NCI-H1092 (cell line): Measurements from ENCODE around the gene TAX1BP3.

Experiments
- DNase-seq: peaks from one replicate; lab custom pipeline; 2025; lab: John Stamatoyannopoulos, UW

The TAX1BP3 gene

DNA sequence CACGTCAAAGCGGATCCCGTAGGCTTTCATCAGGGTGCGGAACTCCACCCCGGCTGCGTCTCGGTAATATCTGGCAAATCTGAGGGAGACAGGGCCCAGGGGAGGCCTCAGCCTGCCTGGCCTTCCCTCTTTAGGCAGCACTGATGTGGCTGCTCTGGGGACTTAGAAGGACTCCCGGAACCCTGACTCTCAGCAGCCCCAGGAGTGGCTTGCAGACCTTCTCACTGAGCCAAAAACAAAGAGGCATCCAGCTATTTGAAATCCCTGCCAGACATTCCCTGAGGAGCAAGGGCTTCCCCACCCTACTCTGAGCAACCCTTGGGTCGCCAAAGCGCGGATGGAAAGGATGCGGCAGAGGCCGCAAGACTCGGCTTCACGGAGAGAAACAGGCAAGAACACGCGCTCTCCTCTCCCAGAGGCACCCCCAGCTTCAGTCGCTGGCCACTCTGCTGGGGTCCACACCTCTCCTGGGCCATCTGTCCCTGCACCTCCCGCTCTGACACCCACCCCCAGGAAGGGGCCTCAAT, 19.7 kb upstream of the TAX1BP3 start:
- no peak for DNase-seq

DNA sequence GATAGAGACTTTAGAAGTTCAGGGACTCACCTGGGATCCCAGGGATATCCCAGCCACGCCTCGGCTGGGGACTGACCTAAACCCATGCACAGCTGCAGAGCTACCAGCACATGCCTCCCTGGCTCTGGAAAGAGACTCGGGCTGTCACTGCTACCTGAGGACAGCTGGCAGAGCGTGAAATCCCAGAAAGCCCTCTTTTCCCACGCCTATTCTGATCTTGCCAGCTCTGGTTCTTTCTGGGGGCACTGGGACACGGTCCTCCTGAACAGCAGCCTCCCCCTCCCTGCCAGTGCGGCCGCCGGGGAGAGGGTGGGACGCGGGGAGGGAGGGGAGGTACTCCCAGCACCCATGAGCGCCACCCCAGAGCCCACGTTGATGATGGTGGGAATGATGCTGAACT, 16.8 kb upstream of the TAX1BP3 start:
- no peak for DNase-seq

DNA sequence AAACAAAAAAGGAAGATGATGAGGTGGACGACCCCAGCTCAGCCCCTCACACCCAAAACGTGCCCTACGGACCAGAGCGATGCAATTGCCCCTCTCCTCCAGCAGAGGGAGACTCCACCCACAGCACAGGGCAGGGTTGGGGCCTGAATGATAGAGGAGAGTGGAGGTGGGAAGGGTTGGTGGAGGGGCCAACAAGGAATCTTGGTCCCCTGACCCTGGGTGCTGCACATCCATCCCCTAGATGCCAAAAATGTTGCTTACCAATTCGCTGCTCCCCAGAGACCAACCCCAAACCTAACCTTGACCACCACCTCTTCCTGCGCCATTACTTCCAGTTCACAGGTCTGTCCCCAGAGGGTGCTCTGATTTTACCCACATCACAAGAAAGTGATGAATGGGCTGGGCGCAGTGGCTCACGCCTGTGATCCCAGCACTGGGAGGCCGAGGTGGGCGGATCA, 14.7 kb upstream of the TAX1BP3 start:
- DNase-seq, result no peak

DNA sequence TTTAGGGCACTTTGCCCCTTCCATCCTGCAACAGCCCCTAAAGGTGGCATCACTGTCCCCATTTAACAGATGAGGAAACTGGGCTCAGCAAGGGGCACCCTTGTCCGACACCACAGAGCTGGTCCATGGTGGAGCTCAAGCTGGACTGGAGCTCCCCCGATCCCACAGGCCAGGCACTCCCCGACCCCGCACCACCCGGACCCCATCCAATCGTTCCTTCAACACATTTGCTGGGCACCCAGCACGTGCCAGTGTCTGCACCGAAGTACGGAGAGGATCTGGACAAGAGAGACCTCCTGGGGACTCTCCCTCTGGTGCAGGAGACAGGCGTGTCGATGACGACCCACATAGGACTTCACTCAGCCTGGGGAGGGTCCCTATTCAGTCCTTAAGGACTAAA, 13.7 kb upstream of the TAX1BP3 start:
- DNase-seq, result no peak

DNA sequence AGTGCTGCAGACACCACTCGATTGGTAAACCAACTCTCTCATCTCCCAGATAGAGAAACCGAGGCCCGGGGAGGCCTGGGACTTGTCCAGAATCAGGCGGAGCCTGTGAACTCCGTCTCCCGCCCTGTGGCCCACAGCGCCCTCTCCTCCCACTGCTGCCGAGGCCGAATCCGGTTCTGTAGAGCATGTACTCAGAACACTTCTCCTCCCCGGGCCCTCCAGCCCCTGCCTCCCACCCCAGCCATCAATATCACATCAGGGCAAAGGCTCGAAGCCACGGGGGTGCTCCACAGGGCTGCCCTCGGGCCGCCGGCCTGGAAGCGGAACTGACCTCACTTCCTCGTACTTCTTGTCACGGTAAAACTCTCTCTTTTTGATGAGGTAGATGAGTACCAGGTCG, 13.2 kb upstream of the TAX1BP3 start:
- no peak for DNase-seq

DNA sequence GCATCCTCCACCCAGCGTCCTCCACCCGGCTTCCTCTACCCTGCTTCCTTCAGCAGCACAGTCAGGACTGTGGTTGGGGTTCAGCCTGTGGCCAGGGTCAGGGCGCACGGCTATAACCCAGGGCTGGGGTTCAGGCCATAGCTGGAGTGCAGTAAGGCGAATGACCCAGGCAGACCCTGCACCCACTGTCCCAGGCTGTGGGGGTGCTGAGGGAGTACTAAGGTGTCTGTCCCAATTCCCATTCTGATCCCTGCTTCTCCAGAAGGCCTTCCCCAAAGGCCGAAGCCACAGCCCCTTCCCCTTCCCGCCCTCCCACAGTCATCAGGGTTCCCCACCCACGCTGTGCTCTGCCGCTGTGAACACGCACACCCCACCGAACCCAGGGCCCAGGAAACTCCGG, 12.7 kb upstream of the TAX1BP3 start:
- DNase-seq, result no peak

DNA sequence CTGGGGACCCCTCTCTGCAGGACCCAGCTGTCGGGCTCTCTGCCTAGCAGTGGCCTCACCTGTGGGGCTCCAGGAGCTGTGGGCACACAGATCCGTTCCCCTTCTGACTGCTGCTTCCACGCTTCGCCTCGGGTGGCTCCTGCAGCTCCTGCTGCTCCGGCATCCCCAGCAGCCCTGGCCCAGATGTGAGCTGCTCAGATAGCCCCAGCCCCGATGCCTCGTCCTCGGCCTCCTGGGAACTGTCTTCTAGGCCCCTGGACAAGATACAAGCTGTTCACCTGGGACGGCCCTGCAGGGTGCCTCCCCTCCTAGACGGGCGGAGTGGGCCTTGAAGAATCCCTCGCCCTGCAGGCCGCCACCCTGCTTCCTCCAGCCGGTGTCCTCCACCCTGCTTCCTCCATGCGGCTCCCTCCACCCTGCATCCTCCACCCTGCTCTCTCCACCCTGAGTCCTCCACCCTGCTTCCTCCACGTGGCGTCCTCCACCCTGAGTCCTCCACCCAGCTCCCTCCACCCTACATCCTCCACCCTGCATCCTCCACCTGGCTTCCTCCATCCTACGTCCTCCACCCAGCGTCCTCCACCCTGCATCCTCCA, 11.3 kb upstream of the TAX1BP3 start:
- DNase-seq, result no peak

DNA sequence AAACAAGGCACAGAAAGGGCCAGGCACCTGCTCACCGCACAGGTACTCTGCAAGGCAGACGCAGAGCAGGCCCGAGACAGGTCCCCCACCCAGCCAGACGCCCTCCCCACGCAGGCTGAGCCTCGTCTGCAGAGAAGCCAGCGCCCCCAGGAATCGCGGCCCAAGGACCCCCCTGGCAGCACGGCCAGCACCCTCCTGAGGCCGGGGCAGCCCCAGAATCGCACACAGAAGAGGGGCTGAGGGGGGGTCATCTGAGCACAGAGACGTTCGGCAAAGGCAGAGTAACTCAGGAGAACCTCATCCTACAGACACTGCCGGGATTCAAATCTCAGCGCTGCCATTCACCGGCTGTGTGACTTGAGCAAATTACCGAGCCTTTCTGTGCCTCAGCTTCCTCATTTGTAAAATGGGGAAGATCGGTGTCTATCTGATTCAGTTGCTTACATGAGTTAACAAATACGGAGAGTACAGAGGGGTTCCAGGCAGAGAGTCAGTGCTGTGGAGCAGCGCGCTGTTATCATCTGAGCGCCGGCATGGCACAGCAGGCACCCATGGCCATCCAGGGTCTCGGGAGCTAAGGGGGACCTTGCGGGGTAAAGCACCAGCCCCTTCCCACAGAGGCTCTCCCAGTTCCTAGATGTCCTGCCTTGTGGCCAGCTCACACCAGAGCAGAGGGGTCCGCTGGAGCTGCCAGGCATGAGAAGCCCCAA, 10.6 kb upstream of the TAX1BP3 start:
- no peak for DNase-seq

DNA sequence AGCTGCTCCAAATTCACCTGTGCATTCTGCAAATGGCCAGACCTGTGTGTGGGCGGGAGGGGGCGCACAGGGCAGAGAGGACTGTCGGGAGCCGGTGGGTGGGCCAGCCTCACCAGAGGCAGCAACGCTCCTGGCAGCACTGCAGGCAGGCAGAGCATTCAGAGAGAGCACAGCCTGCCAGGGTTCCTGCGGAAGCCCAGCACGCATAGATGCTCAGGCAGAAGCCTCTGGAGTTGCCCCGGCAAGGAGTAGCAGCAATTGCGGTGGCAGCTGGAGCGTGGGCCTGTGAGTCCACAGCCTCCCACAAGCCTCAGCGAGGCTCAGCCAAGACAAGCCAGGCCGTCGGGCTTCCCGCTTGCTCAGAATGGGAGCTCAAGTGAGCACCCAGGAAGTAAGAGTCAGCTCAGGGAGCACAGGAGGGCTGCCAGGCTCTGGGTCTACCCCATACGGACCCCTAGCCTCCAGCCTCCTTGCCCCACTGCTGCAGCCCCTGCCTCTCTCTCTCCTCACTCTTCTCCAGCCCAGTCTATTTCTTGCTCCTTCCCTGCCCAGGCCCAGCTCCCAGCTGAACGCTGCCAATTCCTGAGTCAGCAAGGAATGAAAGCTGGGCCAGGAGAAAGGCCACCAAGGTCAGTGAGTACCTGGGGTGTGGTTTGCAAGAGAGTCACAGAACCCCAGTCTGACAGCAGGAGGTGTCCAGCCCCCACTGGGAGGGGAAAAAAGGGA, 9.9 kb upstream of the TAX1BP3 start:
- no peak for DNase-seq

DNA sequence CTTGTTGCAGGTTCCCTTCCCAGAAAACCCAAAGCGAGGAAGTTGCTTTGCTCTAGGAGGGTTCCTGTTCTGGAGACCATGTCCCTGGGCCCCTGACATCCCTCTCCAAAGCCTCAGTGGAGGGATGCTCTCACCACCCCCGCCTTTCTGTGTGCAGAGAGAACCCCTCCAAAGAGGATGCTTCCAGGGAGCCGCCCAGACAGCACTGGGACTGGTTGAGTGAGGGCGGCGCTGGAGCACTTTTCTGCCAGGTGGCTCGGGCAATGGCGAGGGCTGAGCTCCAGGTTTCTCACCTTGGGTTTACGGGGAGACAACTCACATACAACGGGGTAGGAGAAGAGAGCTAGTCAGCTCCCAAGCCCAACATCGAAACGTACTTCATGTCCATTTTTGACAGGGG, 7.5 kb upstream of the TAX1BP3 start:
- no peak for DNase-seq

DNA sequence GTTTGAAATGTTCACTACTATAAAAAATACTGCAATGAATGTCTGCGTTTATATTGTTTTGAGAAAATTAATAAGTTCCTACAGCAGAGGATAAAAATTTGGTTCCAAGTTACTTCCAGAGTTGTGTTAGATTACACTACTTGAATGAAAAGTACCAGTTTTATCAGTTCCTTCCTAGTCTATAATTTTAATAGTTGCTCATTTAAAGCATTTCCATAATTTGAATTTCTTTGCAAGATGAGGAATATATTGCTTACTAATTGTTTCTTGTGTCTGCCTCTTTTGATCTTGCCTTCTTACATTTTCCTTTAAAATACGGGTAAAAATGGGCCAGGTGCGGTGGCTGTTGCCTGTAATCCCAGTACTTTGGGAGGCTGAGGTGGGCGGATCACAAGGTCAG, 4.2 kb upstream of the TAX1BP3 start:
- DNase-seq, result no peak

DNA sequence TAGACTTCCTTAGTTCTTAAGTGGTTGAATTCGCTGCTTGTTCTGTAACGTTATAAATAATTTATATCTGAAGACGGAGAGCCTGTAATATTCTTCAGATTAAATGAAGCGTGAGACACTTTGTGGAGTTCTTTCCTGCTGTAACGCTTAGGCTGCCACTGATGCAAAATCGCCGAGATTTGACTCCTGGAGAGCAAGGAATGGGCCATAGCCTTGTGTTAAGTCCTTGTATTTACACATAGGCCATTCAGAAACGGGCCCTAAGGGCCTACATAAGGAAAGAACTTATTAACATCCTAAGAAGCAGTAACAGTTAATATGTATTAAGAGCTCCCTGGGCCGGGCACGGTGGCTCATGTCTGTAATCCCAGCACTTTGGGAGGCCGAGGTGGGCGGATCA, 1.2 kb upstream of the TAX1BP3 start:
- DNase-seq, result no peak

DNA sequence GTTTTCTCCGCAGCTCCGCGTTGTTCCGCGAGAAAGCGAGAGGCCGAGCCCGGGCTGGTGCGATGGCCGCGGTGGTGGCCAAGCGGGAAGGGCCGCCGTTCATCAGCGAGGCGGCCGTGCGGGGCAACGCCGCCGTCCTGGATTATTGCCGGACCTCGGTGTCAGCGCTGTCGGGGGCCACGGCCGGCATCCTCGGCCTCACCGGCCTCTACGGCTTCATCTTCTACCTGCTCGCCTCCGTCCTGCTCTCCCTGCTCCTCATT, 638 bp upstream of the TAX1BP3 start:
- DNase-seq, result no peak

DNA sequence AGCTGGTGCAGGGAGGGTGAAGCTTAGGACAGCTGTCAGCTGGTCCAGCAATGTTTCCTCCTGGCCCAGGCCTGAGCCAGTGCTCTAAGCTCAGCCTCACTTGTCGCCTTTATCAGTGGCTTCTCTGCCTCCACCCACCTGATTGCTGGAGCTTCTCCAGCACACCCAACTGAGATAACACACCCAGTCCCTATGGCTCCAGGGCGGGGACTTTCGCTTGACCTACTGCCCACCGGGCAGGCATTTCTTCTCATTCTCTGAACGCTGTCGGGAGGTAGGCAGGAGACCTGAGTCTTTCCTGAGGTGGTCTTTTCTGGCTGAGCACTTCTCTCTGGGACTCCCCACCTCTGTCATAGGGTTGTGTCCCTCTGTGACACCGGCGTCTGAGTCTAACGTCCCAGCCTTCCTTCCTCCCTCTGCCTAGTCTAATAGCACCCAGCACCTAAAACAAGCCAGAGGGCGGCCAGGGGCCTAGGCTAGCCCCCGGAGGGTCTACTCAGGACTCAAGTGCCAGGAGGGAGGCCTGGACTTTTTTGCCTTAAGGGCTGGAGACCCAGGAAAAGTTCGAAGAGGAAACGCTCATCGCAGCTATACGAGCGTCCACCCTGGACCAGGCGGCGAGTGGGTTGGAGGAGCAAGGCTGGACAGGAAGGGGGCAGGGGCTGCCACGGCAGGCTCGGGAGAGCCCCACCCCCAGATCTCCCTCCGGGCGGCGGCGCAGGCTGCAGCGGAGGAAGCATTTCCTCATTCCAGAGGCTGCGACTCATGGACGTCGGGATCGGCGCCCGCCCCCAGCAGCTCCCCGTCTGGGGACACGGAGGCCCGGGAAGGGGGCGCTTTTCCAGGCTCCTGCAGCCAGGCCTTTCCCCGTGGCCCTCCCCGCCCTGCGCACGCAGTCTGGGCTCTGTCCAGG, 756 bp downstream of the TAX1BP3 start:
- DNase-seq, result no peak

DNA sequence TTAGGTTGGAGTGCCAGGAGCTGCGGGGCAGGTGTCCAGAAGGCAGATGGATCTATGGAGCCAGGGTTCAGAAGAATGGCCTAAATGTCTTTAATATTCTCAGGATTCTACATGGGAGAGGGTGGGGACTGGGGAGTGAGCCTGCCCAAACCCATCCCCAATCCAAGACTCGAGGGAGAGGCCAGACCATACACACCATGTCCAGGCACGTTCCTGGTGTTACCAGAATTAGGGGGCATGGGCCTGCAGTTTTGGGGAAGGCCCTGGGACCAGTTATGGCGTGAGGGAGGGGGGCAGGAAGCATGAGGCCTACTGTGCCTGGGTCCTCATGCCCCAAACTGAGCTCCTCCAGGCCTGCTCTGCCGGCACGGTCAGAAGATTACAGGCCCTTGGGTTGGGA, 1.9 kb downstream of the TAX1BP3 start:
- DNase-seq, result no peak

DNA sequence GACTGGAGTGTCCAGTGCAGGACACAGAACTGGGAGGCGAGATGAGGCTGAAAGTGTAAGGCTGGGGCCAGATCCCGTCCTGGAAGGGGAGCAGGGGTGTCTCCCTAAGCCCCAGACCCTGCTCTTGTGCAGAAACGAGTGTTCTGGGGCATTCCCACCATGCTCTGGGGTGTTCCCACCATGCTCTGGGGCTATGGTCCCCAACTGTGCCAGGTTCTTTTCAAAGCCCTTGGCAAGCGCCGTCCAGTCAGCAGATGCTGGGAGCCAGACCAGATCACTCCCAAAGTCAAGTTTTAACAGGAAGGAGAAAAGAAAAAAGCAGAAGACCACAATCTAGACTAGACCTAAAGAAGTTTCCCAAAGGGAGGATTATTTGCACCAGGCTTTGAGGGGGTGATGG, 2.5 kb downstream of the TAX1BP3 start:
- no peak for DNase-seq

DNA sequence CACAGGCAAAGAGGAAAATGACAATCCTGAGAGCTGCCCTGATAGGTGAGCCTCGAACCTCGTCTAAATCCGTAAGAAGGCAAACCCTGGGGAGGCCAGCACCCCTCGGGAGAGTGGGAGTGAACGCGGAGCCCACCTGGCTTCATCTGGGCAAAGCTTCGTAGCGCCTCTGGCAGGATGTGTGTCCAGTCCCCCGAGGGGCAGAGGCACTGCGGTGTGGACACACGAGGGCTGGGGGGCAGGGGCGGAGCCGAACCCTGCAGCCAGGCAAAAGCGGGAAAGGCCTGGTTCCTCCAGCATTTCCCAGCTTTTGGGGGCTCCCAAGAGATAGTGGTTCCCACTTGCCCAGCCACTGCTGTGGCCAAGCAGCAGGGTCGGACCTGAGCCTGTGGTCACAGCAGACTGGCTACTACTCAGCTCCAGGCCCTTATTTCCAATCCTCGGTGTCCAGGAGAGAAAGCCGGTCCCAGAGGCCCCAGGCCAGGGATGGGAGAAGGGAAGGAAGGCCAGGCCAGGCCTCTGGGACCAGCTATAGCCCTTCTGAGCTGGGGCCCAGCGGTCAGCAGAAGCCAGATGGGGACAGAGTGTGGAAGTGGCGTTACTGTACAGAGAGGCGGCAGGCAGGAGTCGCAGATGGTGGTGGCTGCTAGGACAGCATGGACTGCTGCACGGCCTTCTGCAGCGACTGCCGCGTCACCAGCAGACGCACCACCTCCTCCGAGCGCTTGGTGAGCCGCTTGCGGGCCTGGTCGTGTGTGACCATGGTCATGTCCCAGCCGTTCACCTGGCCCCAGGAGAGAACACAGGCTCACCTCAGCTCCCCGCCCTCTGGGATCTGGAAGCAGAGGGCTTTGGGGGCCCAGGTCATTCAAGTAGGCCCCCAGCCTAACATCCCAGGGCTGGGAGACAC, 5.0 kb downstream of the TAX1BP3 start:
- no peak for DNase-seq

DNA sequence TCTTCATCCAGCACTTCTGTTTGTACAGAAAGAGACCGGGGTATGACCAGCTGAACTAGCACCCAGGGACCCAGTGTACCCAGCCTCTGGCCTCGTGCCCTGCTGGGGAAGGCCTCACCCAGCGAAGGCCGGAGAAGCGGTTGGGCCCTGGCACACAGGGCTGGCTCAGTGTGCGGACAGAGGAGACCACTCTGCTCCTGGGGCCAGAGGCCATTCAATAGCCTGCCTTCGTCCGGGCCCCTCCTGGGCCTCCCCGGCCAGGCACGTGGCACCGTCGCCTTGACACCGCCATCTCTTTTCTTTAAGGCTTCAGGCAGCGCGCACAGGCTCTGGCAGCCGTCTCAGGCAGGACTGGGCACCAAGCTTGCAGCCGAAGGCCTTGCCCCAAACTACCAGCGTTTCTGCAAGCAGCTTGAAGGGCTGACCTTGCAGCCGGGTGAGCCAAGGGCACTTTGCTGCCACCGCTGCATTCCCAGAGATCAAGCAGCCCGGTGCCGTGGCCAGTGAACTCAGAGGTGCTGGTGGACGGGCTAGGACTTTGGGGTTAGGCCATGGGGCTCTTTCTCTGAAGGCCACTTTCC, 8.0 kb downstream of the TAX1BP3 start:
- no peak for DNase-seq

DNA sequence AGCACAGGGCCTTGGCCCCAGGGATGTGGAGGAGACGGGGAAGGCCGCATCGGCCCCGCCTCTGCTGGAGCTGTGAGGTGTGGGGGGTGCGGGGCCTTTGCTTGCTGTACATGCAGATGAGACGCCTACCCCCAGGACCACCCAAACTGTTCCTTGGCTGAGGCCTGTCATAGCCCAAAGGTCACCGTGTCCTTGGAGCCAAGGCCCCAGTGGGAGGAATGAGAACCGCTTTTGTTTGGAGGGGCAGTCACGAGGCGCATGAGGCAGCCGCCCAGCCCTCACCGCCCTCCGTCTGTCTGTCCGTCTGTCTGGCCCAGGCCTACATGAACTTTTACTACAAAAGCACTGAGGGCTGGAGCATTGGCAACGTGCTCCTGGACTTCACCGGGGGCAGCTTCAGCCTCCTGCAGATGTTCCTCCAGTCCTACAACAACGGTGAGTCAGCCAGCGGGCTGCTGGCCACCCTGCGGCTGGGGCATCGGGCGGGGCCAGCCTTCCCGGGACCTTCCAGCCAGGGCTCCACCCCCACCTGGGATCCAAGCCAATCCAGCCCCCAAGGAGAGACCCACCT, 8.8 kb downstream of the TAX1BP3 start:
- no peak for DNase-seq

DNA sequence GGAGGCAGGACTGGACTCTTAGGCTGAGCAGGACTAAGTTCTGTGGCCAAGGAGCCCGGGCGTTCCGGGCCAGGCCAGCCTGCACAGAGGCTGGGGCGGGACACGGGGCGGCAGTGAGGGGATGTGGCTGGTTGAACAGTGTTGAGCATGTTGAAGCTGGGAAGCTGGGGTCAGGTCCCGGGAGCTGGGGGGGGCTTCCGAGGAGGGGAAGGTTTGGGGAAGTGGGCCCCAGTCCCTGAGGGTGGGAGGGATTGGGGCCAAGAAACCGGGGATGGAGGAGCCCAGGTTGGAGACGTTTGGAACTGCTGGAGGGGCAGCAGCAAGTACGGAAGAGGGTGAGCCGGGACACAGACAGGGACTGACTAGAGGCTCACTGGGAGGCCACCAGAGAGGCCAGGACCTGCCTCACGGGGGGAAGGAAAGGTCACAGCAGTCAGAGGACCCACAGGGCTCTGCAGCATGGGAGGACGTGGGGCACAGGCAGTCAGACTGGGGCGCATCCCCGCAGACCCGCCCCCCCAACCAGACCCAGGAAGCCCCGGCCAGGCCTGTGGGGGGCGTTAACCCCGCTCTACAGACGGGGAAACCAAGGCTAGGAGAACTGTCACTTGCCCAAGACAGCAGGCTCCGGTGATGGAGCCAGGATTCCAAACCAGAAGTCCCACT, 9.5 kb downstream of the TAX1BP3 start:
- DNase-seq, result no peak
